MM.1S (cell line): ENCODE data around the gene G2E3.
"Not testable (repeated sequence)": the region's sequence is repeated elsewhere in the genome, so short reads cannot be mapped to it uniquely, and the experiment has no call there.

ENCODE experiments used
- DNase-seq: peaks from one replicate; pipeline ENCODE4 v3.0.0-alpha.2; 2015
- H2AFZ ChIP-seq: fragments of 300-600 bp; sonication (generic); 2 replicates; pipeline ENCODE4 v1.6.0; 2016; ENCODE audit warnings: antibody characterized with exemption, low read length
- H3F3A ChIP-seq: fragments of 300-600 bp; sonication (generic); 2 replicates; pipeline ENCODE4 v1.6.1; 2016; ENCODE audit warnings: mild to moderate bottlenecking, antibody characterized with exemption, low read length, moderate library complexity, mixed read lengths; ENCODE audit not compliant: insufficient read depth
- H3K27ac ChIP-seq: fragments of 300-600 bp; sonication (generic); 2 replicates; pipeline ENCODE4 v1.5.1; 2016; ENCODE audit warnings: mild to moderate bottlenecking, low read length
- H3K27me3 ChIP-seq: fragments of 300-600 bp; sonication (generic); replicated peaks from 2 replicates; pipeline ENCODE4 v1.6.0; 2016; ENCODE audit warnings: low read length; ENCODE audit not compliant: insufficient read depth
- H3K36me3 ChIP-seq: fragments of 300-600 bp; sonication (generic); replicated peaks from 2 replicates; pipeline ENCODE4 v1.6.1; 2016; ENCODE audit warnings: mild to moderate bottlenecking, low read length, mixed read lengths; ENCODE audit not compliant: insufficient read depth
- H3K4me1 ChIP-seq: fragments of 300-600 bp; sonication (generic); 2 replicates; pipeline ENCODE4 v1.6.1; 2016; ENCODE audit warnings: low read length, mixed read lengths
- H3K4me2 ChIP-seq: fragments of 300-600 bp; sonication (generic); 2 replicates; pipeline ENCODE4 v1.6.0; 2016; ENCODE audit warnings: low read depth, low read length
- H3K4me3 ChIP-seq: fragments of 300-600 bp; sonication (generic); 2 replicates; pipeline ENCODE4 v1.5.1; 2016; ENCODE audit warnings: low read length, mixed read lengths
- H3K79me2 ChIP-seq: fragments of 300-600 bp; sonication (generic); 2 replicates; pipeline ENCODE4 v1.6.1; 2016; ENCODE audit warnings: mixed run types, low read length, mixed read lengths
- H3K9ac ChIP-seq: fragments of 300-600 bp; sonication (generic); 2 replicates; pipeline ENCODE4 v1.6.1; 2016; ENCODE audit warnings: low read length, mixed read lengths
- H3K9me2 ChIP-seq: fragments of 300-600 bp; sonication (generic); replicated peaks from 2 replicates; pipeline ENCODE4 v1.6.1; 2016; ENCODE audit warnings: mild to moderate bottlenecking, low read length, mixed read lengths; ENCODE audit not compliant: insufficient read depth
- H3K9me3 ChIP-seq: fragments of 300-600 bp; sonication (generic); replicated peaks from 2 replicates; pipeline ENCODE4 v1.6.1; 2016; ENCODE audit warnings: mild to moderate bottlenecking, low read length, mixed read lengths; ENCODE audit not compliant: insufficient read depth
- H4K20me1 ChIP-seq: fragments of 300-600 bp; sonication (generic); 2 replicates; pipeline ENCODE4 v1.6.1; 2016; ENCODE audit warnings: mild to moderate bottlenecking, low read length, moderate library complexity, mixed read lengths; ENCODE audit not compliant: insufficient read depth
- EZH2 ChIP-seq: fragments of 300-600 bp; sonication (generic); optimal IDR thresholded peaks from 2 replicates; pipeline ENCODE3; 2017; ENCODE audit warnings: low read depth, mild to moderate bottlenecking, antibody characterized with exemption, low read length, mixed read lengths
- EZH2phosphoT487 ChIP-seq: fragments of 300-600 bp; sonication (generic); IDR thresholded peaks from 2 replicates; pipeline ENCODE4 v1.6.1; 2018; ENCODE audit warnings: antibody characterized with exemption, low read length
- TF ChIP-seq, protein P1 (sequence below): fragments of 300-600 bp; sonication (generic); IDR thresholded peaks from 2 replicates; pipeline ENCODE4 v1.5.1; 2016; ENCODE audit warnings: antibody characterized with exemption, low read length, mixed read lengths

Gene G2E3

DNA sequence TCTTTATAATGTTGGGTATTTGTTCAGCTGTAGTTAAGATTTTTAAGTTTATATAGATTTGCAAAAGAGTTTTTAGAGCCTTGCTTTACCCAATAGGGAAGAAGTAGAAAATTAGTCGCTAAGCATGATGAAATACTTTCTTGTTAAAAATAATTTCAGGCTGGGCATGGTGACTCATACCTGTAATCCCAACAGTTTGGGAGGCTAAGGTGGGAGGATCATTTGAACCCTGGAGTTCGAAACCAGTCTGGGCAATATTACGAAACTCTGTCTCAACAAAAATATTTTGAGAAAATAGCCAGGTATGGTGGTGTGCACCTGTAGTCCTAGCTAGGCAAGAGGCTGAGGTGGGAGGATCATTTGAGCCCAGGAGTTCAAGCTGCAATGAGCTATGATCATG is 44.4 kb downstream of the G2E3 start:
- DNase-seq: no peak
- Histone ChIP-seq H4K20me1 (no peaks in the 10 kb centered on the region), H3K9me2 (no peaks in the 10 kb centered on the region), H3K27ac (no peak overlapping the region), H3K9me3 (no peaks in the 10 kb centered on the region), H2AFZ (no peak overlapping the region), H3K9ac (no peak overlapping the region), H3K79me2 (no peaks in the 10 kb centered on the region), H3K4me3 (no peak overlapping the region), H3K4me1 (no peaks in the 10 kb centered on the region), H3K36me3 (no peaks in the 10 kb centered on the region; the same call in 1 of the 2 replicates), H3F3A (no peaks in the 10 kb centered on the region), H3K27me3 (no peaks in the 10 kb centered on the region), H3K4me2 (no peak overlapping the region)
- TF ChIP-seq EZH2: no peak
- TF ChIP-seq, protein P1, sequence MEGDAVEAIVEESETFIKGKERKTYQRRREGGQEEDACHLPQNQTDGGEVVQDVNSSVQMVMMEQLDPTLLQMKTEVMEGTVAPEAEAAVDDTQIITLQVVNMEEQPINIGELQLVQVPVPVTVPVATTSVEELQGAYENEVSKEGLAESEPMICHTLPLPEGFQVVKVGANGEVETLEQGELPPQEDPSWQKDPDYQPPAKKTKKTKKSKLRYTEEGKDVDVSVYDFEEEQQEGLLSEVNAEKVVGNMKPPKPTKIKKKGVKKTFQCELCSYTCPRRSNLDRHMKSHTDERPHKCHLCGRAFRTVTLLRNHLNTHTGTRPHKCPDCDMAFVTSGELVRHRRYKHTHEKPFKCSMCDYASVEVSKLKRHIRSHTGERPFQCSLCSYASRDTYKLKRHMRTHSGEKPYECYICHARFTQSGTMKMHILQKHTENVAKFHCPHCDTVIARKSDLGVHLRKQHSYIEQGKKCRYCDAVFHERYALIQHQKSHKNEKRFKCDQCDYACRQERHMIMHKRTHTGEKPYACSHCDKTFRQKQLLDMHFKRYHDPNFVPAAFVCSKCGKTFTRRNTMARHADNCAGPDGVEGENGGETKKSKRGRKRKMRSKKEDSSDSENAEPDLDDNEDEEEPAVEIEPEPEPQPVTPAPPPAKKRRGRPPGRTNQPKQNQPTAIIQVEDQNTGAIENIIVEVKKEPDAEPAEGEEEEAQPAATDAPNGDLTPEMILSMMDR: no peak
- no peak for TF ChIP-seq EZH2phosphoT487

DNA sequence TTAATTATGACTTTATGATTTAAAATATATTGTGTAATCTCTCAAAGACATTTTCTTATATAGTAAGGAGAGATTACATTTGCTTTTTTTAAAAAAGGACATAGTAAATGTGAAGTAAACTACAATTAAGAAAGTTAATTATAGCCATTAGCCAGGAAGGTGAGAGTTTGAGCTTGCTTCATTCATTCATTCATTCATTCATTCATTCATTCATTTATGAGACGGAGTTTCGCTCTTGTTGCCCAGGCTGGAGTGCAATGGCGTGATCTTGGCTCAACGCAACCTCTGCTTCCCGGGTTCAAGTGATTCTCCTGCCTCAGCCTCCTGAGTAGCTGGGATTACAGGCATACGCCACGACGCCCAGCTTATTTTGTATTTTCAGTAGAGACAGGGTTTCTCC is 45.7 kb downstream of the G2E3 start:
- not testable (repeated sequence) for H3K27me3 ChIP-seq, H3K9ac ChIP-seq, H3K36me3 ChIP-seq, H3K9me3 ChIP-seq, H3K9me2 ChIP-seq, H3K4me2 ChIP-seq, H3K4me3 ChIP-seq, DNase-seq, H3K27ac ChIP-seq, H3K79me2 ChIP-seq, H3F3A ChIP-seq, H4K20me1 ChIP-seq, H3K4me1 ChIP-seq, H2AFZ ChIP-seq

- no peaks in the 10 kb centered on the region for H3K79me2 ChIP-seq
- no peaks in the 10 kb centered on the region for H3K4me1 ChIP-seq
- TF ChIP-seq EZH2phosphoT487: no peak
- TF ChIP-seq, protein P1: no peak
- no peak for TF ChIP-seq EZH2
- H3K27me3 ChIP-seq: no peaks in the 10 kb centered on the region
- no peak overlapping the region for H3K27ac ChIP-seq
- no peaks in the 10 kb centered on the region for H3K9me3 ChIP-seq
- H3K36me3 ChIP-seq: no peaks in the 10 kb centered on the region
- DNase-seq: no peak
- H3K9ac ChIP-seq: no peak overlapping the region
- no peaks in the 10 kb centered on the region for H3F3A ChIP-seq
- H3K4me3 ChIP-seq: no peak overlapping the region
- H2AFZ ChIP-seq: no peak overlapping the region
- no peak overlapping the region for H3K4me2 ChIP-seq
- no peaks in the 10 kb centered on the region for H4K20me1 ChIP-seq
- H3K9me2 ChIP-seq: no peaks in the 10 kb centered on the region
Measured at GRCh38 chr14:30607156-30607780, 48.3 kb downstream of the G2E3 start.

DNA sequence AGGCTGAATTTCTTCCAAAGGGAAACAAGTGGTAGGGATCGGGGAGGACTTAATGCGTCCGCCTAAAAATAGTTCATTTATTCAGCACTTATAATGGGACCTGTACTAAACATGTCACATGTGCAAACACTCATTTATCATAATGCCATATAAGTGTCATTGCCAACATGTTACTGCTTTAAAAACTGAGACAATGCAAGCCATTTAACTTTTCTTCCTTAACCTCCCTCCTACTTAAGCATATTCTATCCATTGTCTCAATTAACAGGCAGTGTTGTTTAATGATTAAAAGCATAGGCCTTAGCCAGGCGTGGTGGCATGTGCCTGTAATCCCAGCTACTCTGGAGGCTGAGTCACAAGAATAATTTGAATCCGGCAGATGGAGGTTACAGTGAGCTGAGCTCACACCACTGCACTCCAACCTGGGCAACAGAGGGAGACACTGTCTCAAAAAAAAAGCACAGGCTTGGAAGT is 49.6 kb downstream of the G2E3 start:
- H3K27ac ChIP-seq: no peak overlapping the region

More for the DNA sequence above, 49.6 kb downstream of the G2E3 start:
- Histone ChIP-seq H4K20me1 (no peaks in the 10 kb centered on the region), H3K4me3 (no peak overlapping the region), H2AFZ (no peak overlapping the region), H3K27me3 (no peaks in the 10 kb centered on the region), H3K79me2 (no peaks in the 10 kb centered on the region), H3K9me2 (no peaks in the 10 kb centered on the region), H3K4me1 (no peaks in the 10 kb centered on the region), H3K36me3 (no peaks in the 10 kb centered on the region), H3K9ac (no peak overlapping the region), H3K4me2 (no peak overlapping the region), H3K9me3 (no peaks in the 10 kb centered on the region), H3F3A (no peaks in the 10 kb centered on the region)
- DNase-seq: no peak
- TF ChIP-seq EZH2phosphoT487: no peak
- TF ChIP-seq, protein P1: no peak
- TF ChIP-seq EZH2: no peak
